GM12892 (cell line): ENCODE results near the gene DCLK2.

ENCODE experiments used
- DNase-seq: peaks from one replicate; pipeline ENCODE4 v3.0.0; 2011; ENCODE audit not compliant: insufficient read length
- FAIRE-seq: peaks from 2 replicates; lab custom pipeline; 2011; peaks lifted over from hg19 to GRCh38; lab: Jason Lieb, UNC
- POLR2A ChIP-seq: IDR thresholded peaks from 2 replicates; pipeline ENCODE4 v1.6.1; 2011; ENCODE audit warnings: low read depth, low read length, control low read depth
- POLR2AphosphoS5 ChIP-seq: IDR thresholded peaks from 2 replicates; pipeline ENCODE4 v1.6.1; 2011; ENCODE audit warnings: low read depth, low read length, control low read depth
- TAF1 ChIP-seq: IDR thresholded peaks from 2 replicates; pipeline ENCODE4 v1.6.1; 2011; ENCODE audit warnings: low read depth, mild to moderate bottlenecking, control low read depth, low read length, borderline replicate concordance

DCLK2 gene

GRCh38 chr4:150265806-150266205 is 187.6 kb downstream of the DCLK2 start:
- no peak for TF ChIP-seq POLR2AphosphoS5
- no peak for TF ChIP-seq TAF1
- no peak for TF ChIP-seq POLR2A
- FAIRE-seq = no peak
- no peak for DNase-seq

DNA sequence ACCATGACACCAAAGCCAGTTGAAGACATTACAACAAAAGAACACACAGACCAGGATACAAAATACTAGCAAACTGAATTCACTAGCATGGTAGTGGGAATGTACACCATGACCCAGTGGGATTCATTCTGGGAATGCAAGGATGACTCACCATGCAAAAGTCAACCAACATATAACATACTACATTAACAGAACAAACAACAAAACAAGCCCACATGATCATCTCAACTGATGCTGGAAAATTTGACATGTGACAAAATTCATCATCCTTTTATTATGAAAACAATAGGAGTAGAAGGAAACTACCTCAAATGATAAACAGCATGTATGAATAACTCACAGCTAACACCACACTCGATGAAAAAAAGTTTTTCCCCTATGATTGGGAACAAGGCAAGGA is 190.2 kb downstream of the DCLK2 start:
- no peak for FAIRE-seq
- TF ChIP-seq POLR2AphosphoS5 (no peak), POLR2A (no peak), TAF1 (no peak)
- no peak for DNase-seq

GRCh38 chr4:150278206-150278605 is 200.0 kb downstream of the DCLK2 start:
- FAIRE-seq (no peak), DNase-seq (no peak)
- TF ChIP-seq POLR2A (no peak), POLR2AphosphoS5 (no peak), TAF1 (no peak)

DNA sequence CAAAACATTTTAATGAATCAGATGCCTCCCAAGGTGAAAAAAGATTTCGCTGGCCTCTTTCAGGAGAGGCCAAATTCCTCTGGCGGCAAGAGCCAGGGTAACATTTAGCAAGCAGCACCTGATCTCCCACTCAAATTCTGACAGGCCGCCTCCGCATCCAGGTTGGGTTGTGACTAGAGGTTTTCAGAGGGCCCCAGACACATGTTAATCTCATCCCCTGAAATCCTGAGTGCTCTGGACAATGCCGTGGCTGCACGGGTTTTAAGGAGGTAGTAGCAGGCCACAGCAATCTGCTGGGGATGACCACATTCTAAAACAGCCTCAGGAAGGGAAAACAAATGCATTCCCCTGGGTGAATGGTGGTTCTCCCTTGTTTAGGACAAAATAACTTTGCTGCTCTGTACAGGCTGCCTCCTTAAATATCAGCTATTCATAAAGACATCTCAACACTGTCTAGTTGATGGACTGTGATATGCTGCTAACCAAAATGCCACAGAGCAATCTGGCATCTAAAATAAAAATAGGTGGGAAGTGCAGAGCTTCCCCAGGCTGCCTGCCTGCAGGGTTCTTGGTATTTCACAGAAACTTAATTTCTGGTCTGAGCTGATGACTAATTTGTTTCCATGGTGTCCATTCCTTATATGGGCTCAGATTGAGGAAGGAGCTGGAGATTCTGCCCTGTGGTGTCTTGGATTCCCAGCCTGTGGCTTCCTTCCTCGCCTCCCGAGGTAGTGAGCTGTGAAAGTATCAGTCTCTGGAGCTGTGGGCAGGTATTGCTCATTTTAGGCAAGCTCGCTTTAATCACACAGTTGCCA is 202.0 kb downstream of the DCLK2 start:
- DNase-seq = no peak
- FAIRE-seq = no peak
- TF ChIP-seq POLR2AphosphoS5 (no peak), TAF1 (no peak), POLR2A (no peak)

GRCh38 chr4:150280975-150281374 is 202.7 kb downstream of the DCLK2 start:
- TF ChIP-seq POLR2AphosphoS5 (no peak), TAF1 (no peak), POLR2A (no peak)
- FAIRE-seq = no peak
- no peak for DNase-seq

- TF ChIP-seq TAF1 (no peak), POLR2A (no peak), POLR2AphosphoS5 (no peak)
- FAIRE-seq (no peak), DNase-seq (no peak)
These were observed 205.4 kb downstream of the DCLK2 start for GRCh38 chr4:150283689-150284088.

GRCh38 chr4:150286656-150287055 is 208.4 kb downstream of the DCLK2 start:
- FAIRE-seq = no peak
- TF ChIP-seq POLR2AphosphoS5 = no peak
- TF ChIP-seq POLR2A = no peak
- no peak for TF ChIP-seq TAF1

GRCh38 chr4:150289198-150289597 is 211.0 kb downstream of the DCLK2 start:
- TF ChIP-seq POLR2A = no peak
- TF ChIP-seq POLR2AphosphoS5 = no peak
- TF ChIP-seq TAF1 = no peak
- DNase-seq (no peak), FAIRE-seq (no peak)

More at GRCh38 chr4:150286656-150287055, 208.4 kb downstream of the DCLK2 start:
- DNase-seq = no peak

DNA sequence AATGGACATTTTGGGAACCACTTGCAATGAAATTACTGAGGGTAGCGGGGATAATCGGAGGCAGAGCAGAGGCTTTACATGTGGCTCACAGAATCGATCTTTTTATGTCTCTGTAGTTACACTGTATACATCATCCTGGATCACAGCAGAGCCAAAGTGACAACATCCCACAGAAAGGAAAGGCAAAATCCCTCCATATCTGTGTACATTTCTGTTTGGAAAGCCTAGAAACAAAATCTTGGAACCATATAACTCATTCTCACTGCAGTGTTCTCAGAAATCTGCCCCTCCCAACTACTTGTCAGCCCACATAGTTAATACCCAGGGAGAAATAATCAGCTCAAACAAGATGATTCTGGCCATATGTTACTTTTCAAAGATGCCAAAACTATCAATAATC is 211.6 kb downstream of the DCLK2 start:
- DNase-seq (no peak), FAIRE-seq (no peak)
- TF ChIP-seq TAF1 = no peak
- TF ChIP-seq POLR2AphosphoS5 = no peak
- no peak for TF ChIP-seq POLR2A

DNA sequence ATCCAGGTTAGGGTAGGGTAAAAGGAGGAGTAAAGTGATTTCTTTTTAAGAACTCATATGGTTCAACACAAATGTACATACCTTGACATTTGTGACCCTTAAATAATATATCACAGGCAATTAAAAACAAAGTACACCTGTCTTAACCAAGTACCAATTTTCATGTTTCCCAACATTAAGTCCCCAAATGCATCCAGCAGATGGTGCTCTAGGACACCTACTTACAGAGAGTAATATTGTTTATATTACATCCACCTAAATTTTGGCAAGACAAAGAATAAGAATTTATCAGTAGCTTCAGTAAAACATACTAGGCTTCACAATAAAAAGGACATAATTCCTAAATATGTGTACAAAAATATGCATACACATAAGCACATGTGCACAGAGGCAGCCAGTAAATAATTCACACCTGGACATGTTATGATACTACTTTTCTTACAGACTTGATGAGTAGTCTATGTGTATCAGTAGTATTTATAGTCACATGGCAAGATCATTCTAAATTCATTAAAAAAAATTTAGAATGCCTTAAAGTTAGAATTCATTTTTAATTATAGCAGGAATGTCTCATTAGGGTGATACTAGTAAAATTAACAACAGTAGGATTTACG is 219.7 kb downstream of the DCLK2 start:
- DNase-seq (no peak), FAIRE-seq (peak; percentile 75)
- TF ChIP-seq POLR2AphosphoS5 (no peak), POLR2A (no peak), TAF1 (no peak)

GRCh38 chr4:150299816-150300215 is 221.6 kb downstream of the DCLK2 start:
- no peak for DNase-seq
- FAIRE-seq = no peak
- TF ChIP-seq POLR2A (no peak), TAF1 (no peak), POLR2AphosphoS5 (no peak)
